Neuronal stem cell (in vitro differentiated cells): ENCODE data around the gene CNTNAP2.

ENCODE experiments used
- DNase-seq: peaks from one replicate; pipeline ENCODE4 v3.0.0-alpha.2; 2013; ENCODE audit warnings: low spot score
- H2AFZ ChIP-seq: one replicate; pipeline ENCODE4 v1.6.1; 2013; ENCODE audit warnings: mild to moderate bottlenecking, low read length, inconsistent platforms
- H2AK5ac ChIP-seq: 2 replicates; pipeline ENCODE4 v1.6.1; 2013; ENCODE audit warnings: low read depth, mild to moderate bottlenecking, inconsistent platforms, low read length, moderate library complexity, mixed read lengths
- H2BK120ac ChIP-seq: 2 replicates; pipeline ENCODE4 v1.6.1; 2013; ENCODE audit warnings: low read depth, mild to moderate bottlenecking, inconsistent platforms, low read length, moderate library complexity, mixed read lengths
- H2BK12ac ChIP-seq: one replicate; pipeline ENCODE4 v1.6.1; 2013; ENCODE audit warnings: low read length, inconsistent platforms
- H2BK15ac ChIP-seq: 2 replicates; pipeline ENCODE4 v1.6.1; 2013; ENCODE audit warnings: mild to moderate bottlenecking, low read length, inconsistent platforms, mixed read lengths
- H2BK5ac ChIP-seq: one replicate; pipeline ENCODE4 v1.6.1; 2013; ENCODE audit warnings: inconsistent platforms, mild to moderate bottlenecking, low read length, moderate library complexity
- H3K14ac ChIP-seq: one replicate; pipeline ENCODE4 v1.6.1; 2013; ENCODE audit warnings: low read length, inconsistent platforms
- H3K18ac ChIP-seq: 2 replicates; pipeline ENCODE4 v1.6.1; 2013; ENCODE audit warnings: low read length, inconsistent platforms
- H3K23ac ChIP-seq: 2 replicates; pipeline ENCODE4 v1.6.1; 2013; ENCODE audit warnings: low read depth, mild to moderate bottlenecking, mixed read lengths, low read length, inconsistent platforms; ENCODE audit not compliant: poor library complexity
- H3K27ac ChIP-seq: replicated peaks from 3 replicates; pipeline ENCODE4 v1.5.1; 2013; ENCODE audit warnings: low read length, inconsistent platforms
- H3K27me3 ChIP-seq, 3 experiments: 2 replicates each; pipeline ENCODE4 v1.6.1; 2013; ENCODE audit warnings: low read length in 3 of 3, mild to moderate bottlenecking in 2 of 3, inconsistent platforms in 1 of 3, low read depth in 1 of 3, mixed read lengths in 1 of 3, moderate library complexity in 1 of 3; ENCODE audit not compliant: control insufficient read depth in 3 of 3, insufficient read depth in 3 of 3
- H3K36me3 ChIP-seq, 2 donors: replicated peaks in 1 of 2; 2 replicates each; pipeline ENCODE4 v1.6.1; 2013; ENCODE audit warnings: low read length in 2 of 2; ENCODE audit not compliant: control insufficient read depth in 2 of 2, insufficient read depth in 2 of 2
- H3K4ac ChIP-seq: 2 replicates; pipeline ENCODE4 v1.6.1; 2013; ENCODE audit warnings: inconsistent platforms, mild to moderate bottlenecking, low read length, moderate library complexity
- H3K4me1 ChIP-seq, 2 donors: 1 replicate in 1 of 2; 2 replicates in 1 of 2; pipeline ENCODE4 v1.6.1; 2013; ENCODE audit warnings: low read length in 2 of 2, low read depth in 1 of 2; ENCODE audit not compliant: control insufficient read depth in 2 of 2, insufficient read depth in 1 of 2
- H3K4me2 ChIP-seq: one replicate; pipeline ENCODE4 v1.6.1; 2013; ENCODE audit warnings: mild to moderate bottlenecking, low read length, inconsistent platforms; ENCODE audit not compliant: insufficient read depth, poor library complexity, severe bottlenecking
- H3K4me3 ChIP-seq, 2 donors: 2 replicates each; pipeline ENCODE4 v1.5.1; 2013; ENCODE audit warnings: low read length in 2 of 2, mild to moderate bottlenecking in 2 of 2, inconsistent platforms in 1 of 2, moderate library complexity in 1 of 2
- H3K79me1 ChIP-seq: one replicate; pipeline ENCODE4 v1.6.1; 2013; ENCODE audit warnings: low read depth, mild to moderate bottlenecking, inconsistent platforms, low read length, moderate library complexity
- H3K9ac ChIP-seq: one replicate; pipeline ENCODE4 v1.6.1; 2013; ENCODE audit warnings: mild to moderate bottlenecking, low read depth, low read length, inconsistent platforms; ENCODE audit not compliant: poor library complexity
- H3K9me3 ChIP-seq, 2 donors: replicated peaks in 1 of 2; 2 replicates each; pipeline versions ENCODE3 to v1.6.1; 2013; ENCODE audit warnings: low read length in 2 of 2, mild to moderate bottlenecking in 2 of 2, inconsistent platforms in 1 of 2, low read depth in 1 of 2, mixed read lengths in 1 of 2, moderate library complexity in 1 of 2; ENCODE audit not compliant: control insufficient read depth in 2 of 2, insufficient read depth in 1 of 2
- H4K8ac ChIP-seq: one replicate; pipeline ENCODE4 v1.6.1; 2013; ENCODE audit warnings: low read depth, mild to moderate bottlenecking, inconsistent platforms, low read length, moderate library complexity
- H4K91ac ChIP-seq: one replicate; pipeline ENCODE4 v1.6.1; 2013; ENCODE audit warnings: low read length, low read depth, mild to moderate bottlenecking, inconsistent platforms; ENCODE audit not compliant: poor library complexity
- WGBS, 2 donors: extraction: QIAGEN DNeasy Blood & Tissue Kit; methylation state at CpG; one replicate each; pipeline ENCODE4 v1.1.7; 2013; ENCODE audit warnings: missing lambda C conversion rate in 2 of 2, mixed read lengths in 1 of 2; ENCODE audit not compliant: insufficient read length in 2 of 2, insufficient replicate concordance in 1 of 2; ENCODE audit errors: extremely low coverage in 2 of 2; 5-methylcytosine and 5-hydroxymethylcytosine counted together

The CNTNAP2 gene

GRCh38 chr7:147912946-147913638, 1796.5 kb downstream of the CNTNAP2 start:
- Histone ChIP-seq H2BK120ac (no peak overlapping the region), H3K27ac (no peak overlapping the region), H3K27me3 (no peaks in the 10 kb centered on the region), H2AFZ (no peak overlapping the region), H2AK5ac (no peak overlapping the region), H3K23ac (no peak overlapping the region), H3K4me3 (no peak overlapping the region), H2BK12ac (no peak overlapping the region), H3K18ac (no peak overlapping the region), H3K9me3 (no peaks in the 10 kb centered on the region), H3K9ac (no peak overlapping the region), H3K36me3 (no peaks in the 10 kb centered on the region), H3K14ac (no peak overlapping the region), H2BK15ac (no peak overlapping the region), H3K4me1 (peaks cover 0 to 4% of the 10 kb centered on the region in 2 donors), H2BK5ac (no peak overlapping the region), H3K4ac (no peak overlapping the region), H3K79me1 (no peaks in the 10 kb centered on the region), H3K4me2 (no peak overlapping the region), H4K8ac (no peak overlapping the region), H4K91ac (no peak overlapping the region)
- no peak for DNase-seq
- WGBS, 2 donors = no CpG with 5 or more reads among the region's 2 CpGs

- H3K23ac ChIP-seq = no peak overlapping the region
- H3K4me3 ChIP-seq = no peak overlapping the region
- no peak overlapping the region for H2BK5ac ChIP-seq
- no peak overlapping the region for H4K91ac ChIP-seq
- H3K4me2 ChIP-seq = no peak overlapping the region
- DNase-seq = no peak
- no peaks in the 10 kb centered on the region for H3K27me3 ChIP-seq
- H3K79me1 ChIP-seq = no peaks in the 10 kb centered on the region
- no peaks in the 10 kb centered on the region for H3K9me3 ChIP-seq
- no peak overlapping the region for H3K14ac ChIP-seq
- no peak overlapping the region for H2BK12ac ChIP-seq
- no peak overlapping the region for H2BK15ac ChIP-seq
- H4K8ac ChIP-seq = no peak overlapping the region
- no peak overlapping the region for H3K18ac ChIP-seq
- no peak overlapping the region for H2AFZ ChIP-seq
- H3K4ac ChIP-seq = no peak overlapping the region
- no peaks in the 10 kb centered on the region for H3K36me3 ChIP-seq
- H3K9ac ChIP-seq = no peak overlapping the region
- H3K4me1 ChIP-seq = peaks cover 0 to 1% of the 10 kb centered on the region in 2 donors
- no peak overlapping the region for H3K27ac ChIP-seq
- no peak overlapping the region for H2BK120ac ChIP-seq
- WGBS, 2 donors = no CpG with 5 or more reads among the region's 4 CpGs
- no peak overlapping the region for H2AK5ac ChIP-seq
Observed at GRCh38 chr7:147915781-147916180, 1799.2 kb downstream of the CNTNAP2 start.

- Histone ChIP-seq H3K9me3 (no peaks in the 10 kb centered on the region), H3K4me3 (no peak overlapping the region), H3K4me2 (no peak overlapping the region), H2BK12ac (no peak overlapping the region), H3K9ac (no peak overlapping the region), H3K18ac (no peak overlapping the region), H2BK15ac (no peak overlapping the region), H2BK120ac (no peak overlapping the region), H3K79me1 (no peaks in the 10 kb centered on the region), H4K8ac (no peak overlapping the region), H2BK5ac (no peak overlapping the region), H3K4ac (no peak overlapping the region), H2AK5ac (no peak overlapping the region), H3K27me3 (no peaks in the 10 kb centered on the region), H3K27ac (no peak overlapping the region), H3K23ac (no peak overlapping the region), H3K4me1 (peaks cover 0 to 1% of the 10 kb centered on the region in 2 donors), H3K36me3 (no peaks in the 10 kb centered on the region), H2AFZ (no peak overlapping the region), H4K91ac (no peak overlapping the region), H3K14ac (no peak overlapping the region)
- no peak for DNase-seq
- WGBS, 2 donors = no CpG with 5 or more reads among the region's 4 CpGs
Observed at GRCh38 chr7:147916573-147916972, 1800.0 kb downstream of the CNTNAP2 start.

- no peak overlapping the region for H3K4me3 ChIP-seq
- no CpG with 5 or more reads among the region's 3 CpGs for WGBS, 2 donors
- no peaks in the 10 kb centered on the region for H3K4me1 ChIP-seq
- no peak overlapping the region for H4K91ac ChIP-seq
- DNase-seq = no peak
- H3K9me3 ChIP-seq = no peaks in the 10 kb centered on the region
- no peak overlapping the region for H3K9ac ChIP-seq
- no peak overlapping the region for H2BK120ac ChIP-seq
- H3K14ac ChIP-seq = no peak overlapping the region
- no peak overlapping the region for H3K27ac ChIP-seq
- no peak overlapping the region for H2AFZ ChIP-seq
- H3K18ac ChIP-seq = no peak overlapping the region
- H3K23ac ChIP-seq = no peak overlapping the region
- H3K4me2 ChIP-seq = no peak overlapping the region
- H2BK5ac ChIP-seq = no peak overlapping the region
- no peak overlapping the region for H4K8ac ChIP-seq
- no peaks in the 10 kb centered on the region for H3K79me1 ChIP-seq
- H3K36me3 ChIP-seq = no peaks in the 10 kb centered on the region
- no peak overlapping the region for H2AK5ac ChIP-seq
- no peak overlapping the region for H2BK12ac ChIP-seq
- no peak overlapping the region for H3K4ac ChIP-seq
- no peaks in the 10 kb centered on the region for H3K27me3 ChIP-seq
- H2BK15ac ChIP-seq = no peak overlapping the region
Observed at GRCh38 chr7:147923841-147924240, 1807.2 kb downstream of the CNTNAP2 start.
